SW 1271 (cell line): ENCODE measurements around the gene NAA10.
A peak's percentile ranks its signal among the peaks of the same experiment; 100 is the strongest.
"Not testable (repeated sequence)": the region's sequence is repeated elsewhere in the genome, so short reads cannot be mapped to it uniquely, and the experiment has no call there.

Experiments used
- DNase-seq, 2 experiments: peaks; one replicate each; lab custom pipeline; 2025; lab: John Stamatoyannopoulos, UW

Gene NAA10

GRCh38 chrX:153934762-153935325, at the start of gene NAA10:
Gene NAA10, minus strand, starts transcription at chrX:153935037. Its CDS starts 133 bp downstream, at chrX:153934904.
- peak; percentile 22 to 43 for DNase-seq

GRCh38 chrX:153983321-153983801, 48.5 kb upstream of the NAA10 start:
- no peak for DNase-seq

GRCh38 chrX:153981771-153982533, 47.1 kb upstream of the NAA10 start:
- no peak for DNase-seq

- no peak for DNase-seq
Measured at GRCh38 chrX:153981231-153981630, 46.4 kb upstream of the NAA10 start.

GRCh38 chrX:153980394-153980793, 45.6 kb upstream of the NAA10 start:
- DNase-seq: not testable (repeated sequence)

DNA sequence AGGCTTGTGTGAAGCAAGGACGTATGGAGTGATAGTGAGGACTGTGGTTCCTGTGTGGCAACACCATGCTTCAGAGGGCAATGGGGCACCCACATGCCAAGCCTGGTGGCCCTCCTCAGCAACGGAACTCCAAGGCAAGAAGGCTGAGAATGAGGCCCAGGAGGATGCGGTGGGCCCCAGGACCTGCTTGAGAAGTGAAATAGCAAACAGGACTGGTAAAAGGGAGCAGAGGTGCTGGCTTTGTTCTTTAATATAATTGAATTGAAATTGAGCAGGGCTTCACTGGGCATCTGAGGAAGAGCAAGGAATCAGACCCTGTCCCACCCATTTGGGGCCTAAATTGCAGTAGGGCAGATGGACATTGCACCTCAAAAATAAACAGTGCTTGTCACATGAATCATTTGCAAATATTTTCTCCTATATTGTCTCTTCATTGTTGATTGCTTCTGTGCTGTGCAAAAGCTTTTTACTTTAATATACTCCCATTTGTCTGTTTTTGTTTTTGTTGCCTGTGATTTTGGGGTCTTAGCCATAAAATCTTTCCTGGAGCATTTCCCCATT, 40.0 kb upstream of the NAA10 start:
- no peak for DNase-seq

DNA sequence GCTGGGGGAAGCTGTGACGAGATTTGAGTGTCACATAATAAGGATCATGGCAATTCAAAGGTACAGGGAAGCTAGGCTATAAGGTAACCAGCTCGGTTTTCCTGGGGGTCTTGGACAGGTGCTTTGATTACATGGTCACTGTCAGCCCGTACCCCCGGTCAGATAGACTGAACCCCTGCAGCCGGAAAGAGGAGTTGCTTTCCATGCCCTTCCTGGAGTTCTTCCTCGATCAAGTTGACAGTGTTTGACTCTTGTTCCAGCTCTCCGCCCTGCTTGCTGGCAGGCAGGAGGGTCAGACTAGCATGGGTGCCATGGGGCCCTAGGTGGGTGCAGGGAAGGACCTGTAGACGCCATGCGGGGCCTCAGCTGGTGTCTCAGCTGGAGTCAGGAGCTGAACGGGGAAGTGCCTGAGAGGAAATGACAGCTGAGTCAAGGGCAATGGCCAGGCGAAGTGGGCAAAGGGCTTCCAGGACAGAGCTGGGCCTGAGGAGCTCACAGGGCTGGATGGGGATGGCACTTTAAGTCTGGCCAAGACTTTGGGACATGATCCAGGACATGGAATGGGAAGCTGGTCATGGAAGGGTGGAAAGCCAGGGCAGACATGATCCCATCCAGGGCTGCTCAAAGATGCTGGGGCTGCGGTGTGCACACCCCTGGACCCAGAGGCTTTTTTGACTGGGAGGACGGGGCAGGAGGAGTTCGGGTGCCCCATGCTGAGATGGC, 39.3 kb upstream of the NAA10 start:
- DNase-seq: no peak

DNA sequence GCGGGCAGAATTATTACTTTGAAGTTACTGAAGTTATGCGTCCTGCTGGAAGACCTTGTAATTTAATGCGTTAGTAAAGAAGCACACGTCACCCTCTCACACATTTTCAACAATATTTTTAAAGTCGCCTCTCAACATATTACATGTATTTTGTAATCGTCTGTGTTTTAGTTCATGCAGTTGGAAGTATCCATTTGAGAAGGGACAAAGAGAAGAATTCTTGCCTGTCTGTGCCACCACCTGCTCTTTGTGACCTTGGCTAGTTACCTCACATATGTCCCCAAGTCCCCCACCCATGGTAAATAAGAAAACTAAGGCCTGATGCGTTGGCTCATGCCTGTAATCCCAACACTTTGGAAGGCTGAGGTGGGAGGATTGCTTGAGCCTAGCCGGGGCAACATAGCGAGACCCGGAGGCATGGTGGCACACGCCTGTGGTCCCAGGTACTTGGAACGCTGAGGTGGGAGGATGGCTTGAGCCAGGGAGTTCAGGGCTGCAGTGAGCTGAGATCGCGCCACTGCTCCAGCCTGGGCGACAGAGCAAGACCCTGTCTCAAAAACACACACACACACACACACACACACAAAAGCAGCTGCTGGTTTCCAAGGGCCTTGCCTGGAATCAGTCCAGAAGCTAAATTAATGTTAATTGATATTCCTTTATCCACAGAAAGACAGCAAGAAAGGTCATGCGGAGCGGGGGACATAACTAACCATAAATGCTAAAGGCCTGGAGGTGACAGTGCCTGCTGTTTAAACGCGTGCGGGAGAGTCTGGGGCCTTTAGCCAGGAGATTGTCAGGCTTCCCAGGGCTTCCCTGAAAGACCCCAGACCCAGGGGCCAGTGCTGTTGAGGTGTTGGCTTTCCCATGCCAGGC, 38.5 kb upstream of the NAA10 start:
- peak in 1 of 2 experiments; percentile 48 for DNase-seq

DNA sequence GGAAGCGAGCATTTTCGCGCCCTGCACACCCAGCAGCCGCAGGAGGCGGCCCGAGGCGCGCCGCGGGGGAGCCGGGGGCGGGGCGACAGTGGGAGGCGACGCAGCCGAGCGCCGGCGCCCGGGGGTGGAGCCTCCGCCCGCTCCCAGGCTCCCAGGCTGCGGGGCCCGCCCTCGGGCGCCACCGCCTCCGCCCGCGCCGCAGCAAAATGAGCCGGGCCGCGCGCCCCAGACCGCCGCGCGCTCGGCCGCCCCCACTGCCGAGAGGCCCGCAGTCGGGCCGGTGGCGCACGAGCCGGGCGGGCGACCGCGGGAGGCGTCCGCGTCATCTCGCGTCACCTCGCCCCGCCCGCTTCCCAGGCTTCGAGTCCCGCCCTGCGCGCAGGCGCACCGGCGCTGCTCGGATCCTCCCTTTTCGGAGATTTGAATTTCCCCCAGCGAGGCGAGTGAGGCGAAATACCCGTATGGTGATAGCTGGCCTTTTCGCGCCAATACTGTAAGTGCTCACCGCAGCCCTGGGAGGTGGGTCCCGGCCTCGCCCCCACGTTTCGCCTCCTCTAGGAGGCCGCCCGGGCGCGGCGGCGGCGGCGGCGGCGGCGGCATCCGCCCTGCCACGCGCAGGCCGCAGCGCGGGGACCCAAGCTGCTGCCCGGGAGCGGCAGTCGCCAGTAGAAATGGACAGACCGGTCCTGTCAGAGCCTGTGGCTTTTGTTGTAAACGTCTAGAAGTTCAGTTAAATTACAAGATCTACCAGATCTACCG, 37.7 kb upstream of the NAA10 start, which contains the start of gene TMEM187:
Gene TMEM187 (plus strand): TSS at position 387 of the 759 bp plus-strand sequence. CDS start 9,309 bp downstream, outside the sequence.
- DNase-seq: peak; percentile 62 to 80

- DNase-seq: peak; percentile 76 to 89
Measured at GRCh38 chrX:153971450-153972367, 36.9 kb upstream of the NAA10 start, which contains the start of gene HCFC1. Gene HCFC1, minus strand, starts transcription at chrX:153971818. Its CDS starts 978 bp downstream, at chrX:153970840.

DNA sequence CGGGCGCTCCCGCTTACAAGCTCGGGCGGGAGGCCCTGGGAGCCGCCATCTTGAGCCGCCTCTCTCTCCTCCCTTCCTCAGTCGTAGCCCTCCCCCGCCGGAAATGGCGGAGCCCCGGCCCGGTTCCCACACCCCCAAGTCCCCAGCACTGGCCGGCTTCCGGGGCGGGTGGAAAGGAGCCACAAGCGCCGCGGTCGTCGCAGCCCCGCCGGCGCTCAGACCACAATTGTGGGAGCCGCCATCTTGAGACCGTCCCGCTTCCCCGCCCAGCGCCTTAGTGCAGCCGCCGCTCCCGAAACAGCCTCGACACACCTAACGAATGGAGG, 36.2 kb upstream of the NAA10 start:
- peak; percentile 56 to 72 for DNase-seq

GRCh38 chrX:153970357-153971123, 35.7 kb upstream of the NAA10 start:
- peak; percentile 36 to 46 for DNase-seq

- DNase-seq: no peak
Measured at GRCh38 chrX:153969904-153970356, 35.1 kb upstream of the NAA10 start.

DNA sequence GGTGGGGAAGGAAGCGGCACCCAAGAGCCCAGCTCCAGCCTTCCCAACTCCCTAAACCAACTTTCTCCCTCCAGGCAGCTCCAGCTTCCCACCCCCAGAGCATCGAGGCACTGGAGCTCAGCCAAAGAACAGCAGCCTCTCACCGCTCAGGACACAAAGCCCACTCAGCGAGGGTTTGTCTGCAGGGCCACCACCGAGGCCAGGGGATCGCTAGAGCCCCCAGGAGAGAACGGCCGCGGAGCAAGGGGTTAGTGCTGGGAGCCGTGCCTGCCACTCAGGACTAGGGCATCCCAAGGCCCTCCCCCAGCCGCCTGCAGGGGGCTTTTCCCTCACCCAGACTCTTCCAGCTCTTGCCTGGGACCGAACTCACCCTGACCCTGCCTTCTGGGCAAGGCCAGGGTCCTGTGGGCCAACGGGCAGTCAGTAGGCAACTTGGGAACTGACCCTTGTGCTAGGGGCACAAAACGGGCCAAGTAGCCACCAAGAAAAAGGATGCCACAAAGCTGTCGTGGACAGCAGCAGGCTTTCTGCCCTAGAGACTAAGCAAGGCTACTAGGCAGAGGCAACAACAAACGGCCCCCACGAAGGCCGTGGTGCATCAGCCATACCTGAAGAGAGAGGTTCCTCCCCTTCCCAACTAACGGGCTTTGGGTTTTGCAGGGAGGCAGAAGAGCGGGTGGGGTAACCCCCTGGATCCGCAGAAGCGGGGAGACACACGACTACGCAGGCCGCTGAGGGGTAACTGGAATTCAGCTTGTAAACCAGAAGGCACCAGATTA, 34.5 kb upstream of the NAA10 start:
- no peak for DNase-seq

DNA sequence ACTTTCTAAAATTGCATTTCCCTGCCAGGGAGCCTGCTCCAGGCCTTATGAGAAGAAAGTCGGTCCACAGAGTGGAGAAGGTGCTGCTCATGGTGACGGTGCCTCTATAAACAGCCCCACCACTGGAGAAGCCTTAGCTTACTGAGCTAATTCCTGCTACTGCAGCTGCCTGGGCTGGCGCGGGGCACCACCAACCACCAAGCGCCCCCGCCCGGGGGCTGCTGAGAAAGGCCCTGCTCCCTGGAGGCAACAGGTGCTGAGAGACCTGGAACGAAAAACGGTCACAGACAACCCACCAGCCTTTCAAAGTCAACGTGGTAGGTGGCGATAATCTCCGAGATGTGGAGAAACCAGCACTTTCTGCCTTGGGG, 33.9 kb upstream of the NAA10 start:
- no peak for DNase-seq

DNA sequence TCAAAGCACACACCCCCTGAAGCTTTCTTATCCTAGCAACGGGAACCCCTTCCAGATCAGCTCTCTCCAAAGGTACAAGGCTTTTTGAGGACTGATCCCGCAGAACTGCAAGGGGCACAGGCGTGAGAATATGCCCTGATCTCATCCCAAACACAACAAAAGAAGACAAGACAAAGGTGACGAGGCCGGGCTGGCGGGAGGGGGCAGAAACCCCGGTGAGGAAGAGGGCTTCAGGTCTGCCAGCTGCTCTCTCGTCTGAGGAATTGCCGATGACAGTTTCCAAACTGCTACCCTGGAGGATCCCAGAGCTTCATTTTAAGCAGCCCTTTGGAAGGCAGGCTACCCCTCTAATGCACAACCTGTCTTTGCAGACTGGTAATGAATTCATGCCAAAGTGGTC, 33.4 kb upstream of the NAA10 start:
- DNase-seq: no peak

DNA sequence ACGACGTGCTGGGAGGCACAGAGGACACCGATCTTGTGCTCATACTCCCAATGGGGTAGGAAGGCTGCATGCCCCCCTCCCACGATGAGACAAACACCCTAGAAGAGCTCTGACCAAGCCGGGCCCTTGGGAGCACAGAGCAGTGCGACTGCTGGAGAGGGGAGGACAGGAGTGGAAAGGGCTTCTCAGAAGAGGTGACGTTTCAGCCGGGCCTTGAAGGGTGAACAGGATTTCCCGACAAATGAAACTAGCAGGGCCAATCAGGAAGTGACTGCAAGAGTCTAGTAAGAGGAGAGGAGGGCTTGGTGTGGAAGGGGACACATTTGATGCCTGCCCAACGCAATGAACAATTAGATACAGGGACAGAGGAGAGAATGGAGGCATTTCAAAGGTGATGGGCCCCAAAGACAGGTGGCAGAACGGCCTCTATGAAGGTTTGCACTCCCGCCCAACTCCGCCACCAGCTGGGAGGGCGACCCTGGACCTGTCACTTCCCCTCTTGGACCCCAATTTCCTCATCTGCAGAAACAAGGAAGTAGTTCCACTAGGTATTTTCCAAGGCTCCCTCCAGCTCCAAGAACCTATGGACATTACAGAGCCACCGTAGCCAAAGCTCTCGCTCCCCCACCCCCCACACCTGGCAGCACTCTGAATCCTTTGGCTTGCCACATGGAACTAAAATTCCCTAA, 32.8 kb upstream of the NAA10 start:
- no peak for DNase-seq
